Thyroid gland (tissue), 4 donors: ENCODE data around the gene KCNJ5.

ENCODE experiments used
- POLR2A ChIP-seq, 2 donors: fragments of 450-650 bp; IDR thresholded peaks; one replicate each; pipeline ENCODE4 v1.6.1; 2017; ENCODE audit warnings: antibody characterized with exemption in 2 of 2, mild to moderate bottlenecking in 2 of 2, moderate library complexity in 1 of 2
- TF ChIP-seq, protein P1 (sequence below), 6 experiments: fragments of 200-600 bp in 3 of 6; fragments of 450-650 bp in 3 of 6; sonication (generic) in 3 of 6; IDR thresholded peaks; one replicate each; pipeline ENCODE4 v1.5.1; 2016 to 2019; ENCODE audit warnings: antibody characterized with exemption in 6 of 6, mild to moderate bottlenecking in 2 of 6, inconsistent platforms in 1 of 6, moderate library complexity in 1 of 6

DNA sequence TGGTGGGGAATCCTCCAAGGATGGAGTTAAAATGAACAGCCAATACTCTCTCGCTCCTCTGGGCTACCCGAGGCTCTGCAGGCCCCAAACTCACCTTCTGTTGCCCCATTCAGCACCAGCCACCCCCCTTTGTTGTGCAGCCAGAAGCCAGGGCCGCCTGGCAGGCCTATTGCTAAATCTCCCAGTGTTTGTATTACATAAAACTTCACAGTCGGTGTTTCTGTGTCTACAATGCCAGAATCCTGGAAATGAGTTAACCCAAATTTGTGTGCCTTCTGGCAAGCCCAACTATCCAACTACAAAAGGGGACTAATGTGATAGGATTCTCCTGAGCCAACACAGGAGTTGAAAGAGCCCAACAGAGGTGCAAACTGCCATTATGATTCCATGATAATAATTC is 9.3 kb downstream of the KCNJ5 start:
- no peak for TF ChIP-seq POLR2A (IDR thresholded peaks at IDR 0.05)
- TF ChIP-seq, protein P1, sequence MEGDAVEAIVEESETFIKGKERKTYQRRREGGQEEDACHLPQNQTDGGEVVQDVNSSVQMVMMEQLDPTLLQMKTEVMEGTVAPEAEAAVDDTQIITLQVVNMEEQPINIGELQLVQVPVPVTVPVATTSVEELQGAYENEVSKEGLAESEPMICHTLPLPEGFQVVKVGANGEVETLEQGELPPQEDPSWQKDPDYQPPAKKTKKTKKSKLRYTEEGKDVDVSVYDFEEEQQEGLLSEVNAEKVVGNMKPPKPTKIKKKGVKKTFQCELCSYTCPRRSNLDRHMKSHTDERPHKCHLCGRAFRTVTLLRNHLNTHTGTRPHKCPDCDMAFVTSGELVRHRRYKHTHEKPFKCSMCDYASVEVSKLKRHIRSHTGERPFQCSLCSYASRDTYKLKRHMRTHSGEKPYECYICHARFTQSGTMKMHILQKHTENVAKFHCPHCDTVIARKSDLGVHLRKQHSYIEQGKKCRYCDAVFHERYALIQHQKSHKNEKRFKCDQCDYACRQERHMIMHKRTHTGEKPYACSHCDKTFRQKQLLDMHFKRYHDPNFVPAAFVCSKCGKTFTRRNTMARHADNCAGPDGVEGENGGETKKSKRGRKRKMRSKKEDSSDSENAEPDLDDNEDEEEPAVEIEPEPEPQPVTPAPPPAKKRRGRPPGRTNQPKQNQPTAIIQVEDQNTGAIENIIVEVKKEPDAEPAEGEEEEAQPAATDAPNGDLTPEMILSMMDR (IDR thresholded peaks at IDR 0.05): no peak
